ENCODE measurements around the gene P4HA3. TPM values are rescaled to one million over a fixed set of nuclear protein-coding genes. Genes with fewer than 3 reads are reported as not detected.

P4HA3 gene
- total RNA-seq, 1 donor from 2014 or later, result 0.96 TPM

GRCh38 chr11:74249496-74249895 is 61.9 kb downstream of the P4HA3 start:
- H3K4me1 ChIP-seq, result no peaks in the 10 kb centered on the region
- intact Hi-C loops (cut with DNase I), result no loop called here
- no peak overlapping the region for H3K27ac ChIP-seq
- H3K4me3 ChIP-seq, result no peak overlapping the region
- no peak for DNase-seq
- ATAC-seq, result no peak
- TF ChIP-seq CTCF (IDR thresholded peaks at IDR 0.05), result no peak
- H3K36me3 ChIP-seq, result peaks cover 88% of the 10 kb centered on the region
- no peaks in the 10 kb centered on the region for H3K9me3 ChIP-seq
- H3K27me3 ChIP-seq, result no peaks in the 10 kb centered on the region

- Histone ChIP-seq H3K27me3 (no peaks in the 10 kb centered on the region), H3K4me1 (no peaks in the 10 kb centered on the region), H3K4me3 (no peak overlapping the region), H3K27ac (no peak overlapping the region), H3K9me3 (no peaks in the 10 kb centered on the region), H3K36me3 (peaks cover 88% of the 10 kb centered on the region)
- DNase-seq (no peak), ATAC-seq (no peak)
- intact Hi-C loops (cut with DNase I), result no loop called here
- no peak for TF ChIP-seq CTCF (IDR thresholded peaks at IDR 0.05)
Measured at GRCh38 chr11:74248469-74248868, 63.0 kb downstream of the P4HA3 start.

DNA sequence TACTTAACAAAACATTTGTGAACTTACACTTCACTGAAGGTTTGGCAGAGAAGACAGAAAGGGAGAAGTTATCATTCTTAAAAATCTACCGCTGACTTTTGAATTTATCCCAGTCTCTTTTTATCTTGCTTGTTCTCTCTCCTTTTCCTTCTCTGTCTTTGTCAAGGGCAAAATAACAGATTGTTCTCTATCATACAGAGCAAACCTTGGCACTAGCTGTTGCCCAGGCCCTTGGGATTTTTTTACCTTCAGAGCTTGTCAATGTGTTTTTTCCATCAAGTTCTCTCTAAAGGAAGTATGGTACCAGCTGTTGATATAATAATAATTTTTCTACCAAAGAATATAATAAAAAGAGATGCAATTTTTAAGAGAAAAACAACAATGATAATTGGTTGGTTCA is 73.2 kb downstream of the P4HA3 start:
- intact Hi-C loops (cut with DNase I), result no loop called here
- Histone ChIP-seq H3K36me3 (peaks cover 64% of the 10 kb centered on the region), H3K27ac (no peak overlapping the region), H3K4me3 (no peak overlapping the region), H3K27me3 (no peaks in the 10 kb centered on the region), H3K9me3 (no peaks in the 10 kb centered on the region), H3K4me1 (no peaks in the 10 kb centered on the region)
- no peak for DNase-seq
- TF ChIP-seq CTCF (IDR thresholded peaks at IDR 0.05), result no peak
- ATAC-seq, result no peak

GRCh38 chr11:74237541-74237940 is 73.9 kb downstream of the P4HA3 start:
- Histone ChIP-seq H3K4me3 (no peak overlapping the region), H3K4me1 (no peaks in the 10 kb centered on the region), H3K9me3 (no peaks in the 10 kb centered on the region), H3K27ac (no peak overlapping the region), H3K27me3 (no peaks in the 10 kb centered on the region), H3K36me3 (peaks cover 64% of the 10 kb centered on the region)
- DNase-seq, result no peak
- intact Hi-C loops (cut with DNase I), result no loop called here
- TF ChIP-seq CTCF (IDR thresholded peaks at IDR 0.05), result no peak
- ATAC-seq, result no peak

- Histone ChIP-seq H3K4me3 (no peak overlapping the region), H3K27ac (no peak overlapping the region), H3K27me3 (no peaks in the 10 kb centered on the region), H3K36me3 (peaks cover 70% of the 10 kb centered on the region), H3K4me1 (no peaks in the 10 kb centered on the region), H3K9me3 (no peaks in the 10 kb centered on the region)
- no peak for ATAC-seq
- TF ChIP-seq CTCF (IDR thresholded peaks at IDR 0.05), result no peak
- no peak for DNase-seq
- intact Hi-C loops (cut with DNase I), result no loop called here
Measured at GRCh38 chr11:74235121-74235520, 76.3 kb downstream of the P4HA3 start.

DNA sequence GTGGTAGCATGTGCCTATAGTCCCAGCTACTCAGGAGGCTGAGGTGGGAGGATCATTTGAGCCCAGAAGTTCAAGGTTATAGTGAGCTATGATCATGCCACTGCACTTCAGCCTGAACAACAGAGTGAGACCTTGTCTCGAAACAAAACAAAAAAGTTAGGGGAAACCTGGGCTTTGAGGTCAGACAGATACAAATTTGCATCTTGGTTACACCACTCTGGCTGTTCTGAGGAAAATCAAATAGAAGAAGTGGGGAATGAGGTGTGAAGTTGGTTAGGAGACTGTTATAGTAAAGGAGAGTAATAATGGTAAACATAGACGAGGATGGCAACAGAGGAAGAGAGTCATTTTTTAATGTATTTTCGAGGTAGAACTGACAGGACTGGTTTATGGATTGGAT is 77.8 kb downstream of the P4HA3 start:
- Histone ChIP-seq H3K36me3 (peaks cover 60% of the 10 kb centered on the region), H3K9me3 (no peaks in the 10 kb centered on the region), H3K27me3 (no peaks in the 10 kb centered on the region), H3K27ac (no peak overlapping the region), H3K4me3 (no peak overlapping the region), H3K4me1 (no peaks in the 10 kb centered on the region)
- no peak for DNase-seq
- ATAC-seq, result no peak
- no peak for TF ChIP-seq CTCF (IDR thresholded peaks at IDR 0.05)
- intact Hi-C loops (cut with DNase I), result no loop called here
